HepG2 (cell line): ENCODE results near the gene SURF6. TPM values are rescaled to one million over a fixed set of nuclear protein-coding genes. Genes with fewer than 3 reads are reported as not detected.

Experiments used
- ATAC-seq: fragments of 200-7000 bp; cut with Tn5 transposase; 3 replicates; pipeline ENCODE4 v1.9.1; 2020; ENCODE audit warnings: mild to moderate bottlenecking, moderate library complexity
- BruUV-seq: library from RNA; stranded (reverse); fragments of 400-500 nt; replicated peaks from 2 replicates; lab custom pipeline; 2021; lab: Mats Ljungman, UMichigan
- CTCF ChIA-PET: fragments of 300-600 bp; formaldehyde crosslinking; extraction: SDS; loops from one replicate; lab custom pipeline; 2021; ENCODE audit warnings: low total read pairs, inconsistent platforms, low intra/inter-chr PET ratio; lab: Yijun Ruan, JAX
- POLR2A ChIA-PET: fragments of 350-600 bp; sonication (Branson Sonifier 250); formaldehyde crosslinking; loops from one replicate; lab custom pipeline; 2020; ENCODE audit warnings: antibody characterized with exemption, inconsistent platforms; lab: Yijun Ruan, JAX
- DNase-seq: peaks from one replicate; pipeline ENCODE4 v3.0.0-alpha.2; 2015; ENCODE audit warnings: low spot score
- FAIRE-seq: peaks from 3 replicates; lab custom pipeline; 2011; peaks lifted over from hg19 to GRCh38; lab: Jason Lieb, UNC
- H2AFZ ChIP-seq: one replicate; pipeline ENCODE4 v1.6.1; 2011; ENCODE audit warnings: low read length, inconsistent platforms
- H3K27ac ChIP-seq: fragments of 300-600 bp; 3 replicates; pipeline ENCODE4 v1.8.0; 2011; ENCODE audit warnings: mixed run types, mild to moderate bottlenecking, mixed read lengths, low read length, inconsistent platforms; ENCODE audit not compliant: insufficient read depth; ENCODE audit errors: extremely low read length
- H3K27me3 ChIP-seq, 2 experiments: fragments of 200-600 bp in 1 of 2; 2 replicates in 1 of 2; 3 replicates in 1 of 2; pipeline versions ENCODE4 v1.6.0 to v1.8.0; 2011; ENCODE audit warnings: low read length in 2 of 2, mild to moderate bottlenecking in 2 of 2, moderate library complexity in 2 of 2, inconsistent platforms in 1 of 2; ENCODE audit not compliant: insufficient read depth in 2 of 2, control insufficient read depth in 1 of 2
- H3K36me3 ChIP-seq, 2 experiments: fragments of 200-600 bp in 1 of 2; replicated peaks in 1 of 2; 2 replicates in 1 of 2; 3 replicates in 1 of 2; pipeline versions ENCODE4 v1.5.1 to v1.8.0; 2011; ENCODE audit warnings: low read length in 2 of 2, inconsistent platforms in 1 of 2; ENCODE audit not compliant: insufficient read depth in 2 of 2, control insufficient read depth in 1 of 2
- H3K4me1 ChIP-seq: 2 replicates; pipeline ENCODE4 v1.5.1; 2012; ENCODE audit warnings: low read length, inconsistent platforms; ENCODE audit not compliant: insufficient read depth
- H3K4me2 ChIP-seq: 2 replicates; pipeline ENCODE4 v1.6.0; 2011; ENCODE audit warnings: low read depth, low read length, inconsistent platforms
- H3K4me3 ChIP-seq, 3 experiments: fragments of 200-600 bp in 1 of 3; sonication (generic), shearing (Covaris generic) in 1 of 3; replicated peaks in 1 of 3; 2 replicates each; pipeline ENCODE4 v1.5.1; 2011 to 2016; ENCODE audit warnings: low read length in 3 of 3, inconsistent platforms in 2 of 3, low read depth in 2 of 3, mild to moderate bottlenecking in 2 of 3, control low read depth in 1 of 3, mixed read lengths in 1 of 3; ENCODE audit not compliant: insufficient read depth in 1 of 3
- H3K79me2 ChIP-seq: one replicate; pipeline ENCODE4 v1.6.1; 2011; ENCODE audit warnings: low read length, inconsistent platforms; ENCODE audit not compliant: insufficient read depth
- H3K9ac ChIP-seq: 2 replicates; pipeline ENCODE4 v1.6.0; 2011; ENCODE audit warnings: mild to moderate bottlenecking, low read depth, low read length, inconsistent platforms; ENCODE audit not compliant: insufficient read depth
- H3K9me3 ChIP-seq: 2 replicates; pipeline ENCODE4 v1.5.1; 2012; ENCODE audit warnings: mild to moderate bottlenecking, low read length
- H4K20me1 ChIP-seq: 2 replicates; pipeline ENCODE4 v1.6.0; 2011; ENCODE audit warnings: inconsistent platforms, mild to moderate bottlenecking, low read length, moderate library complexity; ENCODE audit not compliant: insufficient read depth
- AGO2 ChIP-seq: fragments of 200-400 bp; formaldehyde crosslinking; optimal IDR thresholded peaks from 2 replicates; pipeline ENCODE3; 2017; ENCODE audit warnings: mild to moderate bottlenecking, low read depth, low read length, moderate library complexity
- BRD4 ChIP-seq: sonication (generic); formaldehyde crosslinking; IDR thresholded peaks from 2 replicates; pipeline ENCODE4 v1.4.0; 2020; ENCODE audit warnings: missing genetic modification reagents
- FOXO1 ChIP-seq: sonication (generic); formaldehyde crosslinking; IDR thresholded peaks from 2 replicates; pipeline ENCODE4 v1.4.0; 2020; ENCODE audit warnings: missing genetic modification reagents
- HNRNPK ChIP-seq: fragments of 200-400 bp; formaldehyde crosslinking; IDR thresholded peaks from 2 replicates; pipeline ENCODE4 v1.6.1; 2018; ENCODE audit warnings: low read length, low read depth, moderate library complexity, mild to moderate bottlenecking; ENCODE audit not compliant: poor library complexity, severe bottlenecking
- KMT2B ChIP-seq: IDR thresholded peaks from 2 replicates; pipeline ENCODE4 v1.6.1; 2016; ENCODE audit warnings: missing genetic modification reagents, missing compliant biosample characterization
- NFATC3 ChIP-seq: sonication (generic); formaldehyde crosslinking; IDR thresholded peaks from 2 replicates; pipeline ENCODE4 v1.5.1; 2020; ENCODE audit warnings: mild to moderate bottlenecking, missing genetic modification reagents
- RFX5 ChIP-seq: IDR thresholded peaks from 2 replicates; pipeline ENCODE4 v1.6.1; 2011; ENCODE audit warnings: low read depth, low read length, improper control_type of control experiment
- STAG1 ChIP-seq: sonication (generic); formaldehyde crosslinking; IDR thresholded peaks from 2 replicates; pipeline ENCODE4 v1.4.0; 2020; ENCODE audit warnings: missing genetic modification reagents
- ZBTB38 ChIP-seq: sonication (generic); formaldehyde crosslinking; IDR thresholded peaks from 2 replicates; pipeline ENCODE4 v1.5.1; 2020; ENCODE audit warnings: mild to moderate bottlenecking, missing genetic modification reagents
- ZNF101 ChIP-seq: sonication (generic); formaldehyde crosslinking; IDR thresholded peaks from 2 replicates; pipeline ENCODE4 v1.4.0; 2020; ENCODE audit warnings: mild to moderate bottlenecking, low read depth, missing genetic modification reagents, borderline replicate concordance
- ZNF121 ChIP-seq: sonication (generic); formaldehyde crosslinking; IDR thresholded peaks from 2 replicates; pipeline ENCODE4 v1.5.0; 2020; ENCODE audit warnings: mild to moderate bottlenecking, missing genetic modification reagents
- ZNF740 ChIP-seq: sonication (generic); formaldehyde crosslinking; IDR thresholded peaks from 2 replicates; pipeline ENCODE4 v1.4.0; 2020; ENCODE audit warnings: missing genetic modification reagents
- WGBS: methylation state at CpG from one replicate; pipeline ENCODE4 v1.1.6; 2017; ENCODE audit warnings: low lambda C conversion rate; 5-methylcytosine and 5-hydroxymethylcytosine counted together
- in situ Hi-C: cut with HindIII; loops from 2 replicates; pipeline ENCODE4 v1.10.0; 2017; ENCODE audit warnings: low pct_unique_long_range_greater_than_20kb; ENCODE audit not compliant: extremely low pct_ligation_motif_present
- intact Hi-C: fragments of 100-400 bp; cut with micrococcal nuclease; formaldehyde crosslinking; loops from one replicate; pipeline ENCODE4 v1.10.0; 2022; ENCODE audit not compliant: unreplicated experiment
- polyA plus RNA-seq, 8 experiments: library from polyadenylated mRNA; depleted of rRNA in 3 of 8; stranded (reverse) in 7 of 8; unstranded in 1 of 8; fragments of >200 nt; fragmentation: Illumina TruSeq in 4 of 8; extraction: Trizol in 4 of 8; gene quantifications; 2 replicates each; pipeline versions ENCODE4 v1.2.1 to v1.2.3, GENCODE V29; 2011 to 2016; ENCODE audit warnings: low read depth in 4 of 8, missing spikeins in 1 of 8, mixed read lengths in 1 of 8; ENCODE audit not compliant: insufficient read depth in 1 of 8
- total RNA-seq, 5 experiments: library from RNA; depleted of rRNA; stranded (reverse); fragments of >200 nt; fragmentation: Illumina TruSeq; extraction: Trizol; gene quantifications; 2 replicates each; pipeline ENCODE4 v1.2.3, GENCODE V29; 2016; ENCODE audit warnings: low read depth in 1 of 5
- TF ChIP-seq, protein P1 (sequence below): sonication (generic); formaldehyde crosslinking; IDR thresholded peaks from 2 replicates; pipeline ENCODE4 v1.5.0; 2020; ENCODE audit warnings: mild to moderate bottlenecking, missing genetic modification reagents, moderate library complexity
- TF ChIP-seq, protein P2 (sequence below): sonication (generic); formaldehyde crosslinking; IDR thresholded peaks from 2 replicates; pipeline ENCODE4 v1.5.1; 2020; ENCODE audit warnings: mild to moderate bottlenecking, missing genetic modification reagents, moderate library complexity

Gene SURF6
- total and polyA plus RNA-seq, 2 of the 13 experiments (the other 11 are each of a cell fraction or from before 2014, with no cell fraction given): 5.9 to 14.7 TPM

GRCh38 chr9:133342069-133342406 is 6.0 kb upstream of the SURF6 start:
- no peak for FAIRE-seq
- H3K27ac ChIP-seq: no peak overlapping the region
- peak; percentile 63 for ATAC-seq
- peaks cover 12% of the 10 kb centered on the region for H3K79me2 ChIP-seq
- POLR2A ChIA-PET: interaction anchor here (1.4 kb wide), 1 partner anchor 14 kb away, joined by 5 read pairs; the partner anchor contains the start of genes SURF1 and SURF2
- H3K4me1 ChIP-seq: peaks cover 11% of the 10 kb centered on the region
- TF ChIP-seq NFATC3 (CRISPR knock-in tag) (no peak), RFX5 (no peak), BRD4 (CRISPR knock-in tag) (0 out of 2 replicates have a peak, but pooled peaks have one; percentile 29), FOXO1 (no peak), HNRNPK (no peak), KMT2B (CRISPR knock-in tag) (no peak), STAG1 (CRISPR knock-in tag) (0 out of 2 replicates have a peak, but pooled peaks have one; percentile 5), ZNF121 (CRISPR knock-in tag) (no peak), ZNF101 (no peak), AGO2 (peak; percentile 24), ZBTB38 (peak; percentile 55; the same call in 1 of the 2 replicates), ZNF740 (CRISPR knock-in tag) (no peak)
- TF ChIP-seq, protein P1, sequence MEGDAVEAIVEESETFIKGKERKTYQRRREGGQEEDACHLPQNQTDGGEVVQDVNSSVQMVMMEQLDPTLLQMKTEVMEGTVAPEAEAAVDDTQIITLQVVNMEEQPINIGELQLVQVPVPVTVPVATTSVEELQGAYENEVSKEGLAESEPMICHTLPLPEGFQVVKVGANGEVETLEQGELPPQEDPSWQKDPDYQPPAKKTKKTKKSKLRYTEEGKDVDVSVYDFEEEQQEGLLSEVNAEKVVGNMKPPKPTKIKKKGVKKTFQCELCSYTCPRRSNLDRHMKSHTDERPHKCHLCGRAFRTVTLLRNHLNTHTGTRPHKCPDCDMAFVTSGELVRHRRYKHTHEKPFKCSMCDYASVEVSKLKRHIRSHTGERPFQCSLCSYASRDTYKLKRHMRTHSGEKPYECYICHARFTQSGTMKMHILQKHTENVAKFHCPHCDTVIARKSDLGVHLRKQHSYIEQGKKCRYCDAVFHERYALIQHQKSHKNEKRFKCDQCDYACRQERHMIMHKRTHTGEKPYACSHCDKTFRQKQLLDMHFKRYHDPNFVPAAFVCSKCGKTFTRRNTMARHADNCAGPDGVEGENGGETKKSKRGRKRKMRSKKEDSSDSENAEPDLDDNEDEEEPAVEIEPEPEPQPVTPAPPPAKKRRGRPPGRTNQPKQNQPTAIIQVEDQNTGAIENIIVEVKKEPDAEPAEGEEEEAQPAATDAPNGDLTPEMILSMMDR (CRISPR knock-in tag): peak; percentile 42
- TF ChIP-seq, protein P2, sequence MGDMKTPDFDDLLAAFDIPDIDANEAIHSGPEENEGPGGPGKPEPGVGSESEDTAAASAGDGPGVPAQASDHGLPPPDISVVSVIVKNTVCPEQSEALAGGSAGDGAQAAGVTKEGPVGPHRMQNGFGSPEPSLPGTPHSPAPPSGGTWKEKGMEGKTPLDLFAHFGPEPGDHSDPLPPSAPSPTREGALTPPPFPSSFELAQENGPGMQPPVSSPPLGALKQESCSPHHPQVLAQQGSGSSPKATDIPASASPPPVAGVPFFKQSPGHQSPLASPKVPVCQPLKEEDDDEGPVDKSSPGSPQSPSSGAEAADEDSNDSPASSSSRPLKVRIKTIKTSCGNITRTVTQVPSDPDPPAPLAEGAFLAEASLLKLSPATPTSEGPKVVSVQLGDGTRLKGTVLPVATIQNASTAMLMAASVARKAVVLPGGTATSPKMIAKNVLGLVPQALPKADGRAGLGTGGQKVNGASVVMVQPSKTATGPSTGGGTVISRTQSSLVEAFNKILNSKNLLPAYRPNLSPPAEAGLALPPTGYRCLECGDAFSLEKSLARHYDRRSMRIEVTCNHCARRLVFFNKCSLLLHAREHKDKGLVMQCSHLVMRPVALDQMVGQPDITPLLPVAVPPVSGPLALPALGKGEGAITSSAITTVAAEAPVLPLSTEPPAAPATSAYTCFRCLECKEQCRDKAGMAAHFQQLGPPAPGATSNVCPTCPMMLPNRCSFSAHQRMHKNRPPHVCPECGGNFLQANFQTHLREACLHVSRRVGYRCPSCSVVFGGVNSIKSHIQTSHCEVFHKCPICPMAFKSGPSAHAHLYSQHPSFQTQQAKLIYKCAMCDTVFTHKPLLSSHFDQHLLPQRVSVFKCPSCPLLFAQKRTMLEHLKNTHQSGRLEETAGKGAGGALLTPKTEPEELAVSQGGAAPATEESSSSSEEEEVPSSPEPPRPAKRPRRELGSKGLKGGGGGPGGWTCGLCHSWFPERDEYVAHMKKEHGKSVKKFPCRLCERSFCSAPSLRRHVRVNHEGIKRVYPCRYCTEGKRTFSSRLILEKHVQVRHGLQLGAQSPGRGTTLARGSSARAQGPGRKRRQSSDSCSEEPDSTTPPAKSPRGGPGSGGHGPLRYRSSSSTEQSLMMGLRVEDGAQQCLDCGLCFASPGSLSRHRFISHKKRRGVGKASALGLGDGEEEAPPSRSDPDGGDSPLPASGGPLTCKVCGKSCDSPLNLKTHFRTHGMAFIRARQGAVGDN (CRISPR knock-in tag): peak; percentile 9; the same call in 1 of the 2 replicates
- BruUV-seq: no TSS peak
- no peaks in the 10 kb centered on the region for H3K27me3 ChIP-seq
- H3K4me2 ChIP-seq: no peak overlapping the region
- H3K9me3 ChIP-seq: no peaks in the 10 kb centered on the region
- DNase-seq: no peak
- in situ Hi-C loops (no loop called here), intact Hi-C loops (no loop called here)
- peaks cover 8 to 58% of the 10 kb centered on the region in 2 experiments; a peak in 4 of 5 replicates for H3K36me3 ChIP-seq
- WGBS: 93% methylated on average over 7 of the region's 12 CpGs
- no peak overlapping the region for H2AFZ ChIP-seq
- H3K4me3 ChIP-seq: no peak overlapping the region
- H3K9ac ChIP-seq: no peak overlapping the region
- CTCF ChIA-PET: interaction anchor here (1.9 kb wide), 1 partner anchor 144 kb away, joined by 5 read pairs; no protein-coding TSS in a partner anchor
- H4K20me1 ChIP-seq: no peaks in the 10 kb centered on the region
